HUES6 (cell line): ENCODE measurements around the gene HERC3.

Source experiments
- H3K27ac ChIP-seq: 2 replicates; pipeline ENCODE4 v1.7.0; 2013; ENCODE audit warnings: low read depth, mild to moderate bottlenecking, low read length, inconsistent platforms
- H3K27me3 ChIP-seq: 2 replicates; pipeline ENCODE4 v1.6.1; 2013; ENCODE audit warnings: low read length; ENCODE audit not compliant: control insufficient read depth, insufficient read depth
- H3K36me3 ChIP-seq: 2 replicates; pipeline ENCODE4 v1.6.1; 2013; ENCODE audit warnings: low read length; ENCODE audit not compliant: control insufficient read depth, insufficient read depth
- H3K4me1 ChIP-seq: 2 replicates; pipeline ENCODE4 v1.6.1; 2013; ENCODE audit warnings: low read length; ENCODE audit not compliant: control insufficient read depth, insufficient read depth
- H3K4me3 ChIP-seq: 2 replicates; pipeline ENCODE4 v1.5.1; 2013; ENCODE audit warnings: low read depth, low read length
- H3K9ac ChIP-seq: one replicate; pipeline ENCODE4 v1.6.1; 2013; ENCODE audit warnings: mild to moderate bottlenecking, low read length
- H3K9me3 ChIP-seq: 2 replicates; pipeline ENCODE4 v1.6.1; 2013; ENCODE audit warnings: low read depth, low read length; ENCODE audit not compliant: control insufficient read depth, insufficient read depth

Gene HERC3

DNA sequence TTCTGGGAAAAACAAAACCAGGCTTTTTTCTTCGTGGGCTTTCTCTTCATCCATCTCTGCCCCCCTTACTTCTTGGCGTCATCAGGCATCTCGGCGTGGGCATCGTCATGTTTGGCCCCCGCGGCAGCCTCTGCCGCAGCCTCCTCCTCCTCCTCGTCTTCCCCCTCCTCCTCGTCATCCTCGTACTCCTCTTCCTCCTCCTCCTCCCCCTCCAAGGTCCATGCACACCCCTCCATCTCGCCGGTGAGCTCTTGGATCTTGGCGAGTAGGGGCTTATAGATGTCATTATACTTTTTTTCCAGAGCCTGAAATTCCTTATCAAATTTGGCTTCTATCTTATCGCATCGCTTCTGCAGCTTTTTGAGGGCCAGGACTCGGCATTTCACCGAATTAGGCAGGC lies 104.9 kb downstream of the HERC3 start:
- H3K27ac ChIP-seq, result no peak overlapping the region
- H3K9ac ChIP-seq, result no peak overlapping the region
- no peaks in the 10 kb centered on the region for H3K36me3 ChIP-seq

DNA sequence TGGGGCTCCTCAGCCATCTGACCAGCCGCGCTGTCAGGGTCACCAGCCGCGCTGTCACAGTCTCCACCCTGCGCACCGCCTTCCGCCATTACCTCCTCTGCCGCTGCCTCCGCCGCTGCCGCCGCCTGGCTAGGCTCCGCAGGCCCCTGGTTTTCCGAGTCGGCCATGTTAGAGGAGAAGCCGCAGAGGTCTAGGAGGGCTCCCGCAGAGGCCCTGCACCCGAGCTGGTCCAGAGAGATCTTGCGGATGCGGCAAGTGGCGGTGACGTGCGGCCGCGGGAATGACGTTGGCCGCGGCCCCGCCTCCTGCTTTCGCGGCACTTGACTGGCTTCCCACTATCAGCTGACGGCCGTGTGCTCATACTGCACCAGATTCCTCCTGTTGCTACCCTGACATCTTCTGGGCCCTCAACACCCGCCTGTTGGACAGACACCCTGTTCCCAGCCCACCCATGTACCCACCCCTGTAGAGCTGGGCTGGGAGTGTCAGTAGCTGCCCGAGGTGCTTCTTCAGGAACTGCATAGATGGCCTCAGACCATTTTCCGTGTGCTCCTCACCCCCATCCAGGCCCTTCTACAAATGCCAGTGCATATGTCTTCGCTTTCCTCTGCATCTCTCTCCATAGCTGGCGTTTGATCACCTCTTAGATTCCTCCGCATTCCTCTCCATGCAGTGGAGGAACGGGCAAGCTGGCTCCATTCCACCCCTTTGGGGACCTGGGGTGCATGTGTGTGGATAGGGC lies 105.5 kb downstream of the HERC3 start, which contains the start of gene NAP1L5:
TSS of gene NAP1L5 (minus strand) at position 242 of the 742 bp plus-strand sequence. CDS start at position 167, 75 bp downstream.
- peak within 1 kb of the TSS; percentile 59 for H3K4me3 ChIP-seq
- no peak within 1 kb of the TSS for H3K27ac ChIP-seq
- peak within 1 kb of the TSS; percentile 10 for H3K9ac ChIP-seq
- no peaks in the 10 kb centered on the region for H3K9me3 ChIP-seq
- H3K27me3 ChIP-seq, result no peaks in the 10 kb centered on the region
- H3K4me1 ChIP-seq, result no peaks in the 10 kb centered on the region
- no peaks in the 10 kb centered on the region for H3K36me3 ChIP-seq

More for the DNA sequence above, 104.9 kb downstream of the HERC3 start:
- H3K4me3 ChIP-seq, result peak overlapping the region; percentile 59
- no peaks in the 10 kb centered on the region for H3K9me3 ChIP-seq
- no peaks in the 10 kb centered on the region for H3K4me1 ChIP-seq
- H3K27me3 ChIP-seq, result no peaks in the 10 kb centered on the region

DNA sequence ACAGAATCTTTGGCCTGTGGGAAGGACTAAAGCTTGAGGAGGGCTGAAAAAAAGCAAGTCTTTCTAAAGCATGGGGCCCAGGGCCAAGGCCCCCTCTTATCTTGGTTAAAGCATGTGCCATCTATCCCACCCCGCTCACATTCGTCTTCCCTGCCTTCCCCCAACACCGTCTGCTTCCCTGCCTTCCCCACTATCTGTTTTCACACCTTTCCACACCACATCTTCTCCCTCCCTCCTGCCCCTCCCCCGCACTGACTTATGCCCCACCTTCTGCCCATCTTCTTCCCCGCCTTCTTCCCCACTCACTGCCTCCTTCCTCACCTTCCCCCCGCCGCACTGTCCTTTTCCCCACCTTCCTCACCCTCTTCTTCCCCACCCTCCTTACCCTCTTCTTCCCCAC lies 106.2 kb downstream of the HERC3 start:
- Histone ChIP-seq H3K9ac (no peak overlapping the region), H3K36me3 (no peaks in the 10 kb centered on the region), H3K27ac (no peak overlapping the region)

DNA sequence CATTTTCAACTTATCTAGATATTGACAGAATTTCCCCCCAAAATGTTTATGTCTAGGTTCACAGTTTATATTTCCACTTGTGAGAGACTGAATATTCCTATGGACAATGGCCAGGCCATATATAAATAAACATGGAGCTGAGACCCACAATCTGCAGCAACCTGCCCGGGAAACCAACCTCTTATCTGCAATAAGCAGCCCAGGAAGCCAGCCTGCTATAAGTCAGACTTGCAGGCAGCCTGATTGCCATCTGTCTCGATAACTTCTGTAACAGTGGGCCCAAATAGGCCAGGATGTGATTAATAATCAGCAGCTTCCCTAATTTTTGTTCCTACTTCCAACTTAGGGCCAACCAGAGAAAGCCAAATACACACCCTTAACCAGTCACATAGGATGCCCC lies 110.5 kb downstream of the HERC3 start:
- H3K9me3 ChIP-seq, result no peaks in the 10 kb centered on the region
- H3K36me3 ChIP-seq, result 0 out of 2 replicates have a peak, but pooled peaks cover 3% of the 10 kb centered on the region
- no peak overlapping the region for H3K27ac ChIP-seq
- H3K9ac ChIP-seq, result no peak overlapping the region
- no peaks in the 10 kb centered on the region for H3K4me1 ChIP-seq
- no peak overlapping the region for H3K4me3 ChIP-seq
- no peaks in the 10 kb centered on the region for H3K27me3 ChIP-seq

More for the DNA sequence above, 106.2 kb downstream of the HERC3 start:
- no peaks in the 10 kb centered on the region for H3K27me3 ChIP-seq
- no peak overlapping the region for H3K4me3 ChIP-seq
- no peaks in the 10 kb centered on the region for H3K4me1 ChIP-seq
- H3K9me3 ChIP-seq, result no peaks in the 10 kb centered on the region

DNA sequence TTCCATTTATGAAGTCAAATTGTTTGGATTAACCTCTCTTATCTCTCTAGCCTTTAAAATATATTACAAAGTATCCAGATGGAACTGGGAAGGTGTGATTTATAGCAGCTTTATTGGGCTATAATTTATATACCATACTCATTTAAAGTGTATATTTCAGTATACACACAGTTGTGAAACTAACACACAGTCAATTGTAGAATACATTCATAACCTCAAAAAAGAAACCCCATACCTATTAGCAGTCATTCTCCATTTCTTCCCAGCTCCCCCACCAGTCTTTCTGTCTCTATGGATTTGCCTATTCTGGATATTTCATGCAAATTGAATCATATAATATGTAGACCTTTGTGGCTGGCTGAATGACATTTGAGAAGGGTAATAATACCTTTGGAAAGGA lies 112.9 kb downstream of the HERC3 start:
- H3K36me3 ChIP-seq, result 0 out of 2 replicates have a peak, but pooled peaks cover 3% of the 10 kb centered on the region
- no peaks in the 10 kb centered on the region for H3K27me3 ChIP-seq
- H3K9me3 ChIP-seq, result no peaks in the 10 kb centered on the region
- H3K4me3 ChIP-seq, result no peak overlapping the region
- no peak overlapping the region for H3K9ac ChIP-seq
- H3K27ac ChIP-seq, result no peak overlapping the region
- H3K4me1 ChIP-seq, result no peaks in the 10 kb centered on the region

DNA sequence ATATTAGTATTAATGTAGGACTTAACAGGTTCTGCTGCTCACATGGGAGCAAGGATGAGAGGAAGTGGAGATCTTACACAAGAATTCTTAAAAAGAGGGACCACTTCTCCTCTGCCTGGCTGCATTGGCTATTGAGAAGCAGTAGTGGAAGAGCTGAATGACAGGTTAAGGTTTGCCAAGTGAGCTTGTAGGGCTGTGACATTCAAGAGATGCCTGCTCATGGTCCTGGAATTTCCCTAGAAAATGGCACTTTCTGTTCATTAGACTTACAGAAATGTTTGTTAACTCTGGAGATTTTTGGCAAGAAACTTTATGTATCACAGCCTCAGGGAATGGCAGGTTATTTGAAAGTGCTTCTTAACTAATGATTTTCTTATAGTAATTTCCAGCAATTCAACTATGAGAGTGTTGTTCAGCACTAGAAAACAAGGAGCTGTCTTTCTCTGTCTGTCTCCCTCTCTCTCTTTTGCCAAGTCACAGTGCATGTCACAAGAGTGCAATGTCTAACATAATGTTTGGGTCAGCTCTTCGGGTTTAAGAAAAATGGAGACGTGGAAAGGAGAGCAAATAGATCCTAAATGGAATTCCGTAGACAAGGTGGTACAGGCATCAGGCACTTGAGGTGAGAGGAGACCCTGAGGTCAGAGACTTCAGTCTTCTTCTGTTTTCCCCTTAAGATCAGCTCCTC lies 113.7 kb downstream of the HERC3 start:
- Histone ChIP-seq H3K4me1 (no peaks in the 10 kb centered on the region), H3K27ac (no peak overlapping the region)

DNA sequence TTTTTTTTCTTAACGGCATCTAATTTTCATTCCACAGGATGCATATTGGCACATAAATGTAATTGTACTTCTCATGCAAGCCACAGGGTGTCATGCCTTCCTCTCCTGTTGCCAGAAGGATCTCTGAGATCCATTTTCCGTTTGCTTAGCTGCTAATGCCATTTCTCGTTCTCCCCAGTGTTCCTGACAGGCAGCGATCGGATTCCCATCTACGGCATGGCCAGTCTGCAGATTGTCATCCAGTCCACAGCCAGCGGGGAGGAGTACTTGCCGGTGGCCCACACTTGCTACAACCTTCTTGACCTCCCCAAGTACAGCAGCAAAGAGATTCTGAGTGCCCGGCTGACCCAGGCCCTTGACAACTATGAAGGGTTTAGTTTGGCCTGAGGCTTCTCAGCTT lies 114.3 kb downstream of the HERC3 start:
- no peaks in the 10 kb centered on the region for H3K9me3 ChIP-seq
- H3K27ac ChIP-seq, result no peak overlapping the region
- no peaks in the 10 kb centered on the region for H3K27me3 ChIP-seq
- H3K4me3 ChIP-seq, result no peak overlapping the region
- H3K4me1 ChIP-seq, result no peaks in the 10 kb centered on the region
- 0 out of 2 replicates have a peak, but pooled peaks cover 3% of the 10 kb centered on the region for H3K36me3 ChIP-seq
- no peak overlapping the region for H3K9ac ChIP-seq

More for the DNA sequence above, 113.7 kb downstream of the HERC3 start:
- Histone ChIP-seq H3K9me3 (no peaks in the 10 kb centered on the region), H3K4me3 (no peak overlapping the region), H3K9ac (no peak overlapping the region), H3K27me3 (no peaks in the 10 kb centered on the region), H3K36me3 (0 out of 2 replicates have a peak, but pooled peaks cover 3% of the 10 kb centered on the region)

DNA sequence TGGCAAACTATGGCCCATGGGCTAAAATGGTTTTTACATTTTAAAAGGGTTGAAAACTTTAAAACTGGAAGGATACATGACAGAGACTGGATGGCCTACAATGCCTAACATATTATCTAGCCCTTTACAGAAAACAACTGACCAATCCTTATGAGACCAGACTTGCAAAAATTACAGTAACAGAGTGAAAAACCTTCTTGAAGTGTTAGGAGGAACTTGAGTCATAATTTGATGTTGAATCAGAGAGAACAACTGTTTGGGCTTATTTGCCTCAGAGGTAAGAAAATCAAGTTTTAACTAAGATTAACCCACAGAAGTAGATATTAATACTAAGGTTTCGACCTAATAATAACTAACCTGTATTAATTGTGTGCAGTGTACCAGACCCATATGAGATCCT lies 117.7 kb downstream of the HERC3 start:
- no peaks in the 10 kb centered on the region for H3K27me3 ChIP-seq
- no peaks in the 10 kb centered on the region for H3K9me3 ChIP-seq
- no peaks in the 10 kb centered on the region for H3K4me1 ChIP-seq
- H3K4me3 ChIP-seq, result no peak overlapping the region
- H3K27ac ChIP-seq, result no peak overlapping the region
- H3K36me3 ChIP-seq, result no peaks in the 10 kb centered on the region
- no peak overlapping the region for H3K9ac ChIP-seq

DNA sequence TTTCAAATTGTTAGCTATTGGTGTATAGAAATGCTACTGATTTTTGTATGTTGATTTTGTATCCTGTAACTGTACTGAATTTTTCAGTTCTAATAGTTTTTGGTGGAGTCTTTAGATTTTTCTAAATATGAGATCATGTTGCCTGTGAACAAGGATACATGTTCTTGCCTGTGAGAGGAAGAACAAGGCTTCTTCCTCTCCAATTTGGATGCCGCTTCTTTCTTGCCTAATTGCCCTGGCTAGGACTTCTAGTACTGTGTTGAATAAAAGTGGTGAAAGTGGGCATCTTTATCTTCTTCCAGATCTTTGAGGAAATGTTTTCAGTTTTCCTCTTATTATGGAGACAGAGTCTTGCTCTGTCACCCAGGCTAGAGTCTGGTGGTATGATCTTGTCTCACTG lies 121.5 kb downstream of the HERC3 start:
- H3K27ac ChIP-seq, result no peak overlapping the region
- no peaks in the 10 kb centered on the region for H3K4me1 ChIP-seq
- 0 out of 2 replicates have a peak, but pooled peaks cover 11% of the 10 kb centered on the region for H3K9me3 ChIP-seq
- no peaks in the 10 kb centered on the region for H3K27me3 ChIP-seq
- H3K9ac ChIP-seq, result no peak overlapping the region
- H3K36me3 ChIP-seq, result no peaks in the 10 kb centered on the region; the same call in 1 of the 2 replicates
- no peak overlapping the region for H3K4me3 ChIP-seq

DNA sequence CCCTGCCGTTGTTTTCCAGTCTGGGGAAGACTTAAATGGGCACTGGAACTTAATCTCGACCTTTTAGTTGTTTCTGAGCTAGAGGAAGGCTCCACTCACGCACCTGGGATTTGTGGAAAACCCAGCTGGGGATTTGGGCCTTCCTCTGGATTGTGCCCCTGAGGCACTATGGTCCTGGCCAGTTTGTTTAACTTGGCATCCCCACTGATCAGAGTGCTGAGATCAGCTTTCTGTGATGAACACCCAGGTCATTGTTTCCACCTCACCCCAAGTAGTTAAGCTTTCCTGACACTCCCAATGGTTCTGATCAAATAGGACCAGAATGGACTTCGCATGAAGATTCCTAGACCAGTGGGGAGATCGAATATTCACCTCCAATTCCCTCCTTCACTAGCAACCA lies 125.8 kb downstream of the HERC3 start:
- Histone ChIP-seq H3K4me3 (no peak overlapping the region), H3K27me3 (no peaks in the 10 kb centered on the region), H3K4me1 (no peaks in the 10 kb centered on the region), H3K27ac (no peak overlapping the region), H3K9ac (no peak overlapping the region), H3K9me3 (0 out of 2 replicates have a peak, but pooled peaks cover 11% of the 10 kb centered on the region), H3K36me3 (no peaks in the 10 kb centered on the region; the same call in 1 of the 2 replicates)

DNA sequence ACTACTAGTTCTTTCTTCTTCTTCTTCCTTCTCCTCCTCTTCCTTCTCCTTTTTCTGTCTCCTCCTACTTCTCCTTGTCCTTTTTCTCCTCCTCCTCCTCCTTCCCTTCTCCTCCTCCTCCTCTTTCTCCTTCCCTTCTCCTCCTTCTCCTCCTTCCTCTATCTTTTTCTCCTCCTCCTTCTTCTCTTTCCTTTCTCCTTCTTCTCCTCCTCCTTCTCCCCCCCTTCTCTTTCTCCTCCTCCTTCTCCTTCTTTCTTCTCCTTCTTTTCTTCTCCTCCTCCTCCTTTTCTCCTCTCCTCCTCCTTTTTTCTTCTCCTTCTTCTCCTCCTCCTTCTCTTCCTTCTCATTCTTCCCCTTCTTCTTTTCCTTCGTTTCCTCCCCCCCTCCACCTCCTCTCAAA lies 127.1 kb downstream of the HERC3 start:
- no peaks in the 10 kb centered on the region for H3K27me3 ChIP-seq
- H3K9ac ChIP-seq, result no peak overlapping the region
- H3K9me3 ChIP-seq, result 0 out of 2 replicates have a peak, but pooled peaks cover 11% of the 10 kb centered on the region
- no peaks in the 10 kb centered on the region for H3K4me1 ChIP-seq
- H3K36me3 ChIP-seq, result no peaks in the 10 kb centered on the region; the same call in 1 of the 2 replicates
- no peak overlapping the region for H3K27ac ChIP-seq
- no peak overlapping the region for H3K4me3 ChIP-seq
